Stimulated activated naive CD8-positive, alpha-beta T cell treated with anti-CD3 and anti-CD28 coated beads, Interleukin-15, amount 100 ng/mL, for 72 hours (primary cell): Measurements from ENCODE around the gene PCDHB6.
"Not testable (repeated sequence)": the region's sequence is repeated elsewhere in the genome, so short reads cannot be mapped to it uniquely, and the experiment has no call there.

Experiments used
- ATAC-seq: fragments of 150-1000 bp; cut with Tn5 transposase; 2 replicates; pipeline ENCODE4 v1.10.0; 2021; ENCODE audit warnings: mild to moderate bottlenecking, moderate library complexity
- DNase-seq, 2 donors: peaks; one replicate each; pipeline ENCODE4 v3.0.0; 2021 to 2022
- H3K27ac Mint-ChIP-seq, 2 donors: one replicate each; pipeline ENCODE4 v1.8.0; 2022; ENCODE audit warnings: mild to moderate bottlenecking in 2 of 2, mixed read lengths in 2 of 2, moderate library complexity in 2 of 2
- H3K27me3 Mint-ChIP-seq: one replicate; pipeline ENCODE4 v1.8.0; 2022; ENCODE audit warnings: mixed read lengths
- H3K4me1 Mint-ChIP-seq: one replicate; pipeline ENCODE4 v1.8.0; 2022; ENCODE audit warnings: mild to moderate bottlenecking, mixed read lengths
- H3K4me3 Mint-ChIP-seq, 2 donors: one replicate each; pipeline ENCODE4 v1.8.0; 2022; ENCODE audit warnings: mild to moderate bottlenecking in 2 of 2, mixed read lengths in 2 of 2, moderate library complexity in 1 of 2
- H3K9me3 Mint-ChIP-seq, 2 donors: one replicate each; pipeline ENCODE4 v1.8.0; 2022; ENCODE audit warnings: mixed read lengths in 2 of 2

PCDHB6 gene

GRCh38 chr5:141149812-141150211 is at the start of gene PCDHB6:
Gene PCDHB6, plus strand, starts transcription at chr5:141150057. Its CDS starts 201 bp downstream, at chr5:141150258.
- Mint-ChIP-seq H3K9me3 (peaks cover 0 to 17% of the 10 kb centered on the region in 2 donors), H3K27me3 (peaks cover 41% of the 10 kb centered on the region), H3K4me1 (no peaks in the 10 kb centered on the region), H3K4me3 (no peak within 1 kb of the TSS), H3K27ac (no peak within 1 kb of the TSS)
- DNase-seq: no peak
- no peak for ATAC-seq

- ATAC-seq (no peak), DNase-seq (peak; percentile 17 to 37)
- Mint-ChIP-seq H3K27ac (no peak within 1 kb of the TSS), H3K9me3 (peaks cover 14 to 26% of the 10 kb centered on the region in 2 donors), H3K4me1 (no peaks in the 10 kb centered on the region), H3K4me3 (no peak within 1 kb of the TSS), H3K27me3 (peaks cover 38% of the 10 kb centered on the region)
These were observed 49.5 kb upstream of the PCDHB6 start, which contains the start of gene PCDHB3 for GRCh38 chr5:141100243-141100805. Gene PCDHB3, plus strand, starts transcription at chr5:141100473. Its CDS starts 177 bp downstream, at chr5:141100650.

GRCh38 chr5:141101059-141101458 is 48.8 kb upstream of the PCDHB6 start:
- DNase-seq: no peak
- Mint-ChIP-seq H3K27ac (no peak overlapping the region), H3K4me3 (no peak overlapping the region), H3K27me3 (peaks cover 33% of the 10 kb centered on the region), H3K4me1 (no peaks in the 10 kb centered on the region), H3K9me3 (peaks cover 14 to 19% of the 10 kb centered on the region in 2 donors)
- ATAC-seq: no peak

GRCh38 chr5:141102070-141102469 is 47.8 kb upstream of the PCDHB6 start:
- peaks cover 33% of the 10 kb centered on the region for H3K27me3 Mint-ChIP-seq
- H3K27ac Mint-ChIP-seq, H3K4me3 Mint-ChIP-seq, ATAC-seq, H3K4me1 Mint-ChIP-seq, DNase-seq: not testable (repeated sequence)
- H3K9me3 Mint-ChIP-seq: peaks cover 14 to 19% of the 10 kb centered on the region in 2 donors

- Mint-ChIP-seq H3K9me3 (peaks cover 14 to 19% of the 10 kb centered on the region in 2 donors), H3K27me3 (peaks cover 33% of the 10 kb centered on the region)
- not testable (repeated sequence) for H3K4me1 Mint-ChIP-seq, DNase-seq, H3K27ac Mint-ChIP-seq, H3K4me3 Mint-ChIP-seq, ATAC-seq
These were observed 47.4 kb upstream of the PCDHB6 start for GRCh38 chr5:141102471-141102870.

- DNase-seq (no peak), ATAC-seq (no peak)
- peaks cover 19% of the 10 kb centered on the region for H3K27me3 Mint-ChIP-seq
- no peaks in the 10 kb centered on the region for H3K4me1 Mint-ChIP-seq
- peaks cover 6 to 15% of the 10 kb centered on the region in 2 donors for H3K9me3 Mint-ChIP-seq
- no peak overlapping the region for H3K27ac Mint-ChIP-seq
- no peak overlapping the region for H3K4me3 Mint-ChIP-seq
These were observed 44.5 kb upstream of the PCDHB6 start for GRCh38 chr5:141105350-141105749.

GRCh38 chr5:141119250-141119649 is 30.6 kb upstream of the PCDHB6 start:
- no peak overlapping the region for H3K27ac Mint-ChIP-seq
- no peak overlapping the region for H3K4me3 Mint-ChIP-seq
- peaks cover 5 to 19% of the 10 kb centered on the region in 2 donors for H3K9me3 Mint-ChIP-seq
- no peak for ATAC-seq
- DNase-seq: no peak
- no peaks in the 10 kb centered on the region for H3K4me1 Mint-ChIP-seq
- H3K27me3 Mint-ChIP-seq: peaks cover 28% of the 10 kb centered on the region

GRCh38 chr5:141121563-141121962 is 28.3 kb upstream of the PCDHB6 start, which contains the start of gene PCDHB4:
Gene PCDHB4, plus strand, starts transcription at chr5:141121818. Its CDS starts 181 bp downstream, at chr5:141121999.
- DNase-seq: no peak

GRCh38 chr5:141121985-141122384 is 27.9 kb upstream of the PCDHB6 start:
- no peak for ATAC-seq
- Mint-ChIP-seq H3K27me3 (peaks cover 28% of the 10 kb centered on the region), H3K27ac (no peak overlapping the region), H3K9me3 (peaks cover 5 to 9% of the 10 kb centered on the region in 2 donors), H3K4me1 (no peaks in the 10 kb centered on the region), H3K4me3 (no peak overlapping the region)
- no peak for DNase-seq

More at GRCh38 chr5:141121563-141121962, 28.3 kb upstream of the PCDHB6 start, which contains the start of gene PCDHB4:
- no peaks in the 10 kb centered on the region for H3K4me1 Mint-ChIP-seq
- H3K27ac Mint-ChIP-seq: no peak within 1 kb of the TSS
- ATAC-seq: no peak
- peaks cover 28% of the 10 kb centered on the region for H3K27me3 Mint-ChIP-seq
- H3K9me3 Mint-ChIP-seq: peaks cover 5 to 13% of the 10 kb centered on the region in 2 donors
- H3K4me3 Mint-ChIP-seq: no peak within 1 kb of the TSS

- H3K27ac Mint-ChIP-seq, H3K4me3 Mint-ChIP-seq, H3K9me3 Mint-ChIP-seq, H3K4me1 Mint-ChIP-seq, ATAC-seq, DNase-seq: not testable (repeated sequence)
- peaks cover 35% of the 10 kb centered on the region for H3K27me3 Mint-ChIP-seq
These were observed 26.3 kb upstream of the PCDHB6 start for GRCh38 chr5:141123396-141124135.

GRCh38 chr5:141127305-141127704 is 22.6 kb upstream of the PCDHB6 start:
- ATAC-seq (no peak), DNase-seq (no peak)
- no peak overlapping the region for H3K27ac Mint-ChIP-seq
- peaks cover 9% of the 10 kb centered on the region in 2 donors for H3K9me3 Mint-ChIP-seq
- no peak overlapping the region for H3K4me3 Mint-ChIP-seq
- peaks cover 24% of the 10 kb centered on the region for H3K27me3 Mint-ChIP-seq
- no peaks in the 10 kb centered on the region for H3K4me1 Mint-ChIP-seq

GRCh38 chr5:141135030-141135717 is 14.7 kb upstream of the PCDHB6 start, which contains the start of gene PCDHB5:
Gene PCDHB5, plus strand, starts transcription at chr5:141135206. Its CDS starts 229 bp downstream, at chr5:141135435.
- Mint-ChIP-seq H3K27ac (no peak within 1 kb of the TSS), H3K27me3 (peaks cover 32% of the 10 kb centered on the region), H3K9me3 (peaks cover 29 to 32% of the 10 kb centered on the region in 2 donors), H3K4me1 (peaks cover 7% of the 10 kb centered on the region), H3K4me3 (peak within 1 kb of the TSS; percentile 11 to 46)
- no peak for ATAC-seq
- DNase-seq: no peak

- DNase-seq (no peak), ATAC-seq (no peak)
- Mint-ChIP-seq H3K27ac (no peak overlapping the region), H3K9me3 (peaks cover 25 to 32% of the 10 kb centered on the region in 2 donors), H3K27me3 (peaks cover 32% of the 10 kb centered on the region), H3K4me3 (no peak overlapping the region), H3K4me1 (peaks cover 7% of the 10 kb centered on the region)
These were observed 14.1 kb upstream of the PCDHB6 start for GRCh38 chr5:141135718-141136266.

- not testable (repeated sequence) for ATAC-seq, H3K4me1 Mint-ChIP-seq, H3K4me3 Mint-ChIP-seq, H3K27ac Mint-ChIP-seq, DNase-seq
- Mint-ChIP-seq H3K9me3 (peaks cover 32 to 33% of the 10 kb centered on the region in 2 donors), H3K27me3 (peaks cover 32% of the 10 kb centered on the region)
These were observed 12.5 kb upstream of the PCDHB6 start for GRCh38 chr5:141137346-141137745.
